Neural progenitor cell (in vitro differentiated cells): ENCODE measurements around the gene PSMG1. TPM values are rescaled to one million over a fixed set of nuclear protein-coding genes. Genes with fewer than 3 reads are reported as not detected.
"Not testable (repeated sequence)": the region's sequence is repeated elsewhere in the genome, so short reads cannot be mapped to it uniquely, and the experiment has no call there.

Experiments
- DNase-seq: peaks from one replicate; pipeline ENCODE4 v3.0.0-alpha.2; 2016; ENCODE audit warnings: low spot score
- H2AFZ ChIP-seq: fragments of 200-600 bp; sonication (generic); replicated peaks from 2 replicates; pipeline ENCODE4 v1.6.1; 2016; ENCODE audit warnings: antibody characterized with exemption
- H3F3A ChIP-seq: fragments of 200-600 bp; sonication (generic); 2 replicates; pipeline ENCODE4 v1.6.1; 2016; ENCODE audit warnings: antibody characterized with exemption, low read depth
- H3K27ac ChIP-seq: fragments of 200-600 bp; sonication (generic); 2 replicates; pipeline ENCODE4 v1.5.1; 2016; ENCODE audit warnings: mild to moderate bottlenecking
- H3K27me3 ChIP-seq: fragments of 200-600 bp; sonication (generic); 2 replicates; pipeline ENCODE4 v1.6.1; 2016; ENCODE audit warnings: mild to moderate bottlenecking, moderate library complexity
- H3K36me3 ChIP-seq: fragments of 200-600 bp; sonication (generic); 2 replicates; pipeline ENCODE4 v1.5.1; 2016
- H3K4me1 ChIP-seq: fragments of 200-600 bp; sonication (generic); 2 replicates; pipeline ENCODE4 v1.6.1; 2016; ENCODE audit warnings: mixed run types
- H3K4me2 ChIP-seq: fragments of 200-600 bp; sonication (generic); 2 replicates; pipeline ENCODE4 v1.6.1; 2016
- H3K4me3 ChIP-seq: fragments of 200-600 bp; sonication (generic); 2 replicates; pipeline ENCODE4 v1.5.1; 2016
- H3K79me2 ChIP-seq: fragments of 200-600 bp; sonication (generic); 2 replicates; pipeline ENCODE4 v1.6.1; 2016; ENCODE audit warnings: low read depth
- H3K9ac ChIP-seq: fragments of 200-600 bp; sonication (generic); 2 replicates; pipeline ENCODE4 v1.6.1; 2016
- H3K9me3 ChIP-seq: fragments of 200-600 bp; sonication (generic); 2 replicates; pipeline ENCODE4 v1.5.1; 2016; ENCODE audit warnings: low read depth
- H4K20me1 ChIP-seq: fragments of 200-600 bp; sonication (generic); 2 replicates; pipeline ENCODE4 v1.6.1; 2016; ENCODE audit warnings: low read depth
- H3K27ac Mint-ChIP-seq: 3 replicates; pipeline ENCODE4 v1.8.0; 2021; ENCODE audit warnings: mixed read lengths
- H3K27me3 Mint-ChIP-seq: 2 replicates; pipeline ENCODE4 v1.8.0; 2022; ENCODE audit warnings: low read depth, mild to moderate bottlenecking, inconsistent platforms, moderate library complexity, mixed read lengths; ENCODE audit not compliant: insufficient read depth
- H3K36me3 Mint-ChIP-seq: 3 replicates; pipeline ENCODE4 v1.8.0; 2021; ENCODE audit warnings: mixed read lengths
- H3K4me1 Mint-ChIP-seq: 3 replicates; pipeline ENCODE4 v1.8.0; 2021; ENCODE audit warnings: mixed read lengths
- H3K4me3 Mint-ChIP-seq: 3 replicates; pipeline ENCODE4 v1.8.0; 2021; ENCODE audit warnings: mild to moderate bottlenecking, moderate library complexity, mixed read lengths
- H3K9me3 Mint-ChIP-seq: 3 replicates; pipeline ENCODE4 v1.8.0; 2020; ENCODE audit warnings: mixed read lengths
- CTCF ChIP-seq: fragments of 200-600 bp; sonication (generic); IDR thresholded peaks from 2 replicates; pipeline ENCODE4 v1.5.1; 2017; ENCODE audit warnings: antibody characterized with exemption, mild to moderate bottlenecking
- EZH2 ChIP-seq: fragments of 200-600 bp; sonication (generic); IDR thresholded peaks from 2 replicates; pipeline ENCODE4 v1.6.1; 2017; ENCODE audit warnings: antibody characterized with exemption, mild to moderate bottlenecking, moderate library complexity
- EZH2phosphoT487 ChIP-seq: fragments of 200-600 bp; sonication (generic); IDR thresholded peaks from 2 replicates; pipeline ENCODE4 v1.6.1; 2017; ENCODE audit warnings: antibody characterized with exemption
- total RNA-seq: library from RNA; depleted of rRNA; stranded (reverse); fragments of >200 nt; gene quantifications from 2 replicates; pipeline ENCODE4 v1.2.3, GENCODE V29; 2015; ENCODE audit warnings: low replicate concordance

PSMG1 gene
- total RNA-seq, 1 donor from 2014 or later = 37.5 TPM

- no peaks in the 10 kb centered on the region for H3K4me1 ChIP-seq
- no peak overlapping the region for H3K4me3 ChIP-seq
- H2AFZ ChIP-seq = no peak overlapping the region
- H3K27me3 Mint-ChIP-seq = no peaks in the 10 kb centered on the region
- H3K27ac ChIP-seq = no peak overlapping the region
- no peaks in the 10 kb centered on the region for H3K36me3 ChIP-seq
- H3K4me2 ChIP-seq = no peak overlapping the region
- H3K27me3 ChIP-seq = no peaks in the 10 kb centered on the region
- no peak overlapping the region for H3K4me3 Mint-ChIP-seq
- peaks cover 4% of the 10 kb centered on the region for H3K9me3 ChIP-seq
- H3F3A ChIP-seq = no peaks in the 10 kb centered on the region
- DNase-seq = no peak
- H3K79me2 ChIP-seq = no peaks in the 10 kb centered on the region
- no peak overlapping the region for H3K27ac Mint-ChIP-seq
- peaks cover 28% of the 10 kb centered on the region for H3K9me3 Mint-ChIP-seq
- peaks cover 3% of the 10 kb centered on the region for H3K36me3 Mint-ChIP-seq
- no peaks in the 10 kb centered on the region for H3K4me1 Mint-ChIP-seq
- no peaks in the 10 kb centered on the region for H4K20me1 ChIP-seq
- no peak overlapping the region for H3K9ac ChIP-seq
- no peak for TF ChIP-seq CTCF
- no peak for TF ChIP-seq EZH2phosphoT487
- no peak for TF ChIP-seq EZH2
Measured at GRCh38 chr21:39164523-39164922, 18.7 kb downstream of the PSMG1 start.

GRCh38 chr21:39161064-39161463 lies 22.2 kb downstream of the PSMG1 start:
- H3K9ac ChIP-seq = no peak overlapping the region
- H3K4me3 ChIP-seq = no peak overlapping the region
- H3K27ac Mint-ChIP-seq = no peak overlapping the region

GRCh38 chr21:39159342-39160063 lies 23.7 kb downstream of the PSMG1 start:
- Histone ChIP-seq H3K27ac (no peak overlapping the region), H3K4me2 (no peak overlapping the region), H2AFZ (no peak overlapping the region), H3K36me3 (no peaks in the 10 kb centered on the region), H3K79me2 (no peaks in the 10 kb centered on the region), H3K9me3 (peaks cover 4% of the 10 kb centered on the region), H3K4me1 (no peaks in the 10 kb centered on the region), H3K27me3 (no peaks in the 10 kb centered on the region), H4K20me1 (no peaks in the 10 kb centered on the region), H3K4me3 (no peak overlapping the region), H3F3A (no peaks in the 10 kb centered on the region), H3K9ac (no peak overlapping the region)
- no peak overlapping the region for H3K27ac Mint-ChIP-seq
- DNase-seq = no peak
- peaks cover 2% of the 10 kb centered on the region for H3K27me3 Mint-ChIP-seq
- H3K4me1 Mint-ChIP-seq = peaks cover 3% of the 10 kb centered on the region
- TF ChIP-seq EZH2phosphoT487 (no peak), CTCF (no peak), EZH2 (no peak)
- no peak overlapping the region for H3K4me3 Mint-ChIP-seq
- peaks cover 19% of the 10 kb centered on the region for H3K9me3 Mint-ChIP-seq
- peaks cover 2% of the 10 kb centered on the region for H3K36me3 Mint-ChIP-seq

More at GRCh38 chr21:39161064-39161463, 22.2 kb downstream of the PSMG1 start:
- Mint-ChIP-seq H3K9me3 (peaks cover 24% of the 10 kb centered on the region), H3K27me3 (peaks cover 2% of the 10 kb centered on the region), H3K4me3 (no peak overlapping the region), H3K36me3 (peaks cover 2% of the 10 kb centered on the region), H3K4me1 (peaks cover 3% of the 10 kb centered on the region)
- Histone ChIP-seq H3K4me2 (no peak overlapping the region), H2AFZ (no peak overlapping the region), H3K4me1 (no peaks in the 10 kb centered on the region), H3K36me3 (no peaks in the 10 kb centered on the region), H3F3A (no peaks in the 10 kb centered on the region), H3K27me3 (no peaks in the 10 kb centered on the region), H3K9me3 (peaks cover 4% of the 10 kb centered on the region), H3K79me2 (no peaks in the 10 kb centered on the region), H3K27ac (no peak overlapping the region), H4K20me1 (no peaks in the 10 kb centered on the region)
- TF ChIP-seq EZH2phosphoT487 = no peak
- TF ChIP-seq CTCF = no peak
- TF ChIP-seq EZH2 = no peak
- DNase-seq = no peak

GRCh38 chr21:39157241-39157640 lies 26.0 kb downstream of the PSMG1 start:
- DNase-seq, H3K9me3 ChIP-seq, H3K27me3 ChIP-seq, H3K4me3 ChIP-seq, H3K4me1 ChIP-seq, H3F3A ChIP-seq, H3K9ac ChIP-seq, H3K36me3 ChIP-seq, H3K27me3 Mint-ChIP-seq, H3K79me2 ChIP-seq, H2AFZ ChIP-seq, H4K20me1 ChIP-seq, H3K4me1 Mint-ChIP-seq, H3K4me3 Mint-ChIP-seq, H3K9me3 Mint-ChIP-seq, H3K4me2 ChIP-seq, H3K36me3 Mint-ChIP-seq, H3K27ac Mint-ChIP-seq, H3K27ac ChIP-seq: not testable (repeated sequence)
